Erythroblast (primary cell): ENCODE results near the gene GPR137.

Source experiments
- GATA1 ChIP-seq: IDR thresholded peaks from 2 replicates; pipeline ENCODE4 v1.6.1; 2011; ENCODE audit warnings: low read depth, mild to moderate bottlenecking, control low read depth, low read length, moderate library complexity
- POLR2A ChIP-seq: IDR thresholded peaks from 2 replicates; pipeline ENCODE4 v1.6.1; 2011; ENCODE audit warnings: mild to moderate bottlenecking, low read length

DNA sequence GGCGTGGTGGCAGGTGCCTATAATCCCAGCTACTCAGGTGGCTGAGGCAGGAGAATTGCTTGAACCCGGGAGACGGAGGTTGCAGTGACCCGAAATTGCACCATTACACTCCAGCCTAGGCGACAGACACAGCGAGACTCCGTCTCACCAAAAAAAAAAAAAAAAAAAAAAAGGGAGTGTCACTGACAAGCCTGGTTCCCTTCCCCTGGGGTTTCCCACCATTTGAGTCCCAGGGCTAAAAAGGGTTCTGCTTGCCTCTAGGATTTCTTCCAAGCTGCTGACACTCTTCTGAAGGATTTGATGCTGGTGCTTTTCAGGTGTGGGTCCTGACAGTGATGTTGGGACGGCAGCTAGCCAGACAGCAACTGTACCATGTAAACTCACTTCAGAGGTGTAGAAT, 53.1 kb downstream of the GPR137 start:
- no peak for TF ChIP-seq POLR2A
- TF ChIP-seq GATA1: no peak
